K562 (cell line): ENCODE results near the gene SLC39A11.

Experiments used
- CEBPB ChIP-seq: fragments of 450-650 bp; IDR thresholded peaks from 2 replicates; pipeline ENCODE4 v1.6.1; 2016; ENCODE audit warnings: missing genetic modification characterization, missing compliant biosample characterization
- CHD2 ChIP-seq: IDR thresholded peaks from 2 replicates; pipeline ENCODE4 v1.6.1; 2011; ENCODE audit warnings: low read depth, low read length
- HDGF ChIP-seq: fragments of 450-650 bp; IDR thresholded peaks from 2 replicates; pipeline ENCODE4 v1.6.1; 2016
- MAFK ChIP-seq: IDR thresholded peaks from 2 replicates; pipeline ENCODE4 v1.6.1; 2011; ENCODE audit warnings: low read length, improper control_type of control experiment
- MAZ ChIP-seq, 2 experiments: fragments of 450-650 bp in 1 of 2; sonication (generic) in 1 of 2; formaldehyde crosslinking; IDR thresholded peaks in 1 of 2; conservative IDR thresholded peaks in 1 of 2; 2 replicates each; pipeline versions ENCODE4 v1.4.0 to v1.5.0; 2020; ENCODE audit warnings: mild to moderate bottlenecking in 1 of 2, missing genetic modification reagents in 1 of 2
- MEIS2 ChIP-seq: fragments of 450-650 bp; IDR thresholded peaks from 2 replicates; pipeline ENCODE4 v1.6.1; 2014; ENCODE audit warnings: mild to moderate bottlenecking; ENCODE audit not compliant: partially characterized antibody
- PCBP2 ChIP-seq: fragments of 200-400 bp; formaldehyde crosslinking; IDR thresholded peaks from 2 replicates; pipeline ENCODE4 v1.6.1; 2018; ENCODE audit warnings: low read length, low read depth, mild to moderate bottlenecking, moderate library complexity; ENCODE audit not compliant: poor library complexity, severe bottlenecking
- POLR2A ChIP-seq: fragments of 450-650 bp; conservative IDR thresholded peaks from 2 replicates; pipeline ENCODE4 v1.6.1; 2016
- RAD51 ChIP-seq: fragments of 450-650 bp; IDR thresholded peaks from 2 replicates; pipeline ENCODE4 v1.7.1; 2016; ENCODE audit warnings: low read depth, mild to moderate bottlenecking, borderline replicate concordance
- SRSF7 ChIP-seq: fragments of 200-400 bp; formaldehyde crosslinking; optimal IDR thresholded peaks from 2 replicates; pipeline ENCODE3; 2017; ENCODE audit warnings: mild to moderate bottlenecking, low read depth, low read length
- TF ChIP-seq, protein P1 (sequence below), 3 experiments: IDR thresholded peaks in 2 of 3; conservative IDR thresholded peaks in 1 of 3; 2 replicates each; pipeline ENCODE4 v1.5.1; 2011 to 2012; ENCODE audit warnings: low read length in 3 of 3, mild to moderate bottlenecking in 3 of 3, control low read depth in 2 of 3, improper control_type of control experiment in 1 of 3, inconsistent platforms in 1 of 3, low read depth in 1 of 3, mixed read lengths in 1 of 3, moderate library complexity in 1 of 3; ENCODE audit not compliant: insufficient read depth in 2 of 3
- TF ChIP-seq, protein P2 (sequence below): fragments of 250-450 bp; sonication (Bioruptor Pico); IDR thresholded peaks from 2 replicates; pipeline ENCODE4 v1.8.0; 2022; ENCODE audit warnings: inconsistent platforms, mild to moderate bottlenecking, moderate library complexity, borderline replicate concordance

DNA sequence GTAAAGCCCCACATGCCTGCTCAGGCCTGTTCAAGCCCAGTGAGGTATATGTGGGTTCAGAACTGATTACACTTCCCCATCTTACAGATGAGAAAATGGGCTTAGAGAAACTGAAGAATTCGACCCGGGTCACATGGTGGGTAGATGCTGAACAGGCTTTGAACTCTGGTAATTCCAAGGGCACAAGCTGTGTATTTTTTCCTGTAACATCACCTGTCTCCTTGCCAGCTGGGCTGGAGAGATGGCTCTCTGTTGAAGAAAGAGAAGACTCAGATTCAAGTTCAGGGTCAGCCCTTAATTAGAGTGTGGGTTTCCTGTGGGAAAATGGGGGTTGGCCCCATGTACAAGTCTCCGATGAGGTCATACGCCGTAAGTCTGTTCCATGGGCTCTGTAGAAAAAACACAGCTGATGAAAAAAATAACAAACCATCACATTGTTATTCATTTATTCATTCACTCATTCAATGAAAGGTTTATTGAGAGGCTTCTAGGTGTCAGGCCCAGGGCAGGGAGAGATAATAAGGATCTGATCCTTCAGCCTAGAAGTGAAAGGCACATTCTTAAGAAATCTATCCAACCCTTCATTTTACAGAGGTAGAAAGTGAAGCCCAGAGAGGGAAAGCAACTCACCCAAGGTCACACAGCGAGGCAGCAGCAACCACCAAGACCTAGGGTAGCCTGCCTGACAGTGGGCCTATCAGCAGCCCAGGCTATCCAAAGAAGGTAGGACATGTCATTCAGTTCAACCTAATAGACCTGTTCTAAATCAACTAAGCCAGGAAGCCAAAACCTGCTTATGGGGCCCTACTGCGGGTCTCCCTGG, 488.9 kb downstream of the SLC39A11 start:
- no peak for TF ChIP-seq MEIS2
- TF ChIP-seq, protein P1, sequence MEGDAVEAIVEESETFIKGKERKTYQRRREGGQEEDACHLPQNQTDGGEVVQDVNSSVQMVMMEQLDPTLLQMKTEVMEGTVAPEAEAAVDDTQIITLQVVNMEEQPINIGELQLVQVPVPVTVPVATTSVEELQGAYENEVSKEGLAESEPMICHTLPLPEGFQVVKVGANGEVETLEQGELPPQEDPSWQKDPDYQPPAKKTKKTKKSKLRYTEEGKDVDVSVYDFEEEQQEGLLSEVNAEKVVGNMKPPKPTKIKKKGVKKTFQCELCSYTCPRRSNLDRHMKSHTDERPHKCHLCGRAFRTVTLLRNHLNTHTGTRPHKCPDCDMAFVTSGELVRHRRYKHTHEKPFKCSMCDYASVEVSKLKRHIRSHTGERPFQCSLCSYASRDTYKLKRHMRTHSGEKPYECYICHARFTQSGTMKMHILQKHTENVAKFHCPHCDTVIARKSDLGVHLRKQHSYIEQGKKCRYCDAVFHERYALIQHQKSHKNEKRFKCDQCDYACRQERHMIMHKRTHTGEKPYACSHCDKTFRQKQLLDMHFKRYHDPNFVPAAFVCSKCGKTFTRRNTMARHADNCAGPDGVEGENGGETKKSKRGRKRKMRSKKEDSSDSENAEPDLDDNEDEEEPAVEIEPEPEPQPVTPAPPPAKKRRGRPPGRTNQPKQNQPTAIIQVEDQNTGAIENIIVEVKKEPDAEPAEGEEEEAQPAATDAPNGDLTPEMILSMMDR (IDR thresholded peaks at IDR 0.05 in 2 of 3, conservative IDR thresholded peaks at IDR 0.05 in 1 of 3; ENCODE audit: insufficient read depth in 2 of 3, low read depth in 1 of 3, low read length in 3 of 3): no peak
- no peak for TF ChIP-seq RAD51
- no peak for TF ChIP-seq MAZ (CRISPR knock-in tag; conservative IDR thresholded peaks at IDR 0.05 in 1 of 2, IDR thresholded peaks at IDR 0.05 in 1 of 2)
- TF ChIP-seq CEBPB (tag): no peak
- no peak for TF ChIP-seq CHD2
- TF ChIP-seq POLR2A: no peak
- no peak for TF ChIP-seq PCBP2
- no peak for TF ChIP-seq HDGF
- no peak for TF ChIP-seq MAFK
- no peak for TF ChIP-seq SRSF7
- TF ChIP-seq, protein P2, sequence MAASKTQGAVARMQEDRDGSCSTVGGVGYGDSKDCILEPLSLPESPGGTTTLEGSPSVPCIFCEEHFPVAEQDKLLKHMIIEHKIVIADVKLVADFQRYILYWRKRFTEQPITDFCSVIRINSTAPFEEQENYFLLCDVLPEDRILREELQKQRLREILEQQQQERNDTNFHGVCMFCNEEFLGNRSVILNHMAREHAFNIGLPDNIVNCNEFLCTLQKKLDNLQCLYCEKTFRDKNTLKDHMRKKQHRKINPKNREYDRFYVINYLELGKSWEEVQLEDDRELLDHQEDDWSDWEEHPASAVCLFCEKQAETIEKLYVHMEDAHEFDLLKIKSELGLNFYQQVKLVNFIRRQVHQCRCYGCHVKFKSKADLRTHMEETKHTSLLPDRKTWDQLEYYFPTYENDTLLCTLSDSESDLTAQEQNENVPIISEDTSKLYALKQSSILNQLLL (CRISPR knock-in tag): no peak
